CD14-positive monocyte (primary cell): ENCODE measurements around the gene DAPK1. TPM values are rescaled to one million over a fixed set of nuclear protein-coding genes. Genes with fewer than 3 reads are reported as not detected.

Experiments used
- DNase-seq, 3 donors: peaks; one replicate each; pipeline ENCODE4 v3.0.0-alpha.2; 2011 to 2022
- H2AFZ ChIP-seq: 2 replicates; pipeline ENCODE4 v1.6.0; 2012; ENCODE audit warnings: mild to moderate bottlenecking, low read depth, low read length, inconsistent platforms; ENCODE audit not compliant: insufficient read depth, poor library complexity, severe bottlenecking
- H3K27ac ChIP-seq, 2 donors: 1 replicate in 1 of 2; 2 replicates in 1 of 2; pipeline ENCODE4 v1.5.1; 2012 to 2013; ENCODE audit warnings: low read length in 2 of 2, control low read depth in 1 of 2, inconsistent platforms in 1 of 2, low read depth in 1 of 2, mild to moderate bottlenecking in 1 of 2
- H3K27me3 ChIP-seq, 2 donors: one replicate each; pipeline versions ENCODE4 v1.6.0 to v1.6.1; 2011 to 2013; ENCODE audit warnings: low read length in 2 of 2; ENCODE audit not compliant: control insufficient read depth in 2 of 2, insufficient read depth in 2 of 2
- H3K36me3 ChIP-seq, 2 donors: replicated peaks in 1 of 2; 1 replicate in 1 of 2; 2 replicates in 1 of 2; pipeline versions ENCODE4 v1.5.1 to v1.6.1; 2012 to 2013; ENCODE audit warnings: low read length in 2 of 2, control low read depth in 1 of 2, inconsistent platforms in 1 of 2, mild to moderate bottlenecking in 1 of 2; ENCODE audit not compliant: insufficient read depth in 2 of 2, control insufficient read depth in 1 of 2
- H3K4me1 ChIP-seq, 2 donors: 1 replicate in 1 of 2; 2 replicates in 1 of 2; pipeline versions ENCODE4 v1.5.1 to v1.6.1; 2012 to 2013; ENCODE audit warnings: low read length in 2 of 2, control low read depth in 1 of 2, inconsistent platforms in 1 of 2, mild to moderate bottlenecking in 1 of 2, moderate library complexity in 1 of 2; ENCODE audit not compliant: insufficient read depth in 2 of 2, control insufficient read depth in 1 of 2
- H3K4me2 ChIP-seq: replicated peaks from 2 replicates; pipeline ENCODE3; 2012; ENCODE audit warnings: low read length, moderate library complexity, mild to moderate bottlenecking; ENCODE audit not compliant: poor library complexity, severe bottlenecking; ENCODE audit errors: extremely low read depth
- H3K4me3 ChIP-seq, 3 experiments: fragments of 200-600 bp in 1 of 3; sonication (generic) in 1 of 3; replicated peaks in 1 of 3; 1 replicate in 2 of 3; 2 replicates in 1 of 3; pipeline ENCODE4 v1.5.1; 2011 to 2013; ENCODE audit warnings: low read length in 3 of 3, mild to moderate bottlenecking in 3 of 3, control low read depth in 2 of 3, low read depth in 2 of 3, inconsistent platforms in 1 of 3, moderate library complexity in 1 of 3
- H3K79me2 ChIP-seq: 2 replicates; pipeline ENCODE4 v1.6.0; 2012; ENCODE audit warnings: mild to moderate bottlenecking, control low read depth, inconsistent platforms, low read length, moderate library complexity; ENCODE audit not compliant: insufficient read depth
- H3K9ac ChIP-seq: 2 replicates; pipeline ENCODE4 v1.6.0; 2017; ENCODE audit warnings: low read length, mild to moderate bottlenecking; ENCODE audit not compliant: insufficient read depth, poor library complexity, severe bottlenecking
- H3K9me3 ChIP-seq, 2 donors: replicated peaks in 1 of 2; 1 replicate in 1 of 2; 2 replicates in 1 of 2; pipeline versions ENCODE4 v1.5.1 to v1.6.1; 2012 to 2013; ENCODE audit warnings: low read length in 2 of 2, control low read depth in 1 of 2; ENCODE audit not compliant: control insufficient read depth in 1 of 2, insufficient read depth in 1 of 2
- H4K20me1 ChIP-seq: 2 replicates; pipeline ENCODE4 v1.6.0; 2012; ENCODE audit warnings: mild to moderate bottlenecking, low read length, control low read depth, moderate library complexity; ENCODE audit not compliant: insufficient read depth
- H3K27ac Mint-ChIP-seq, 7 donors: one replicate each; pipeline ENCODE4 v1.8.0; 2020; ENCODE audit warnings: mild to moderate bottlenecking in 7 of 7, mixed read lengths in 7 of 7, moderate library complexity in 6 of 7, inconsistent platforms in 2 of 7
- H3K27me3 Mint-ChIP-seq, 3 donors: one replicate each; pipeline ENCODE4 v1.8.0; 2021 to 2022; ENCODE audit warnings: low read depth in 3 of 3, mild to moderate bottlenecking in 3 of 3, mixed read lengths in 3 of 3, moderate library complexity in 3 of 3, inconsistent platforms in 1 of 3
- H3K36me3 Mint-ChIP-seq, 2 donors: one replicate each; pipeline ENCODE4 v1.8.0; 2020; ENCODE audit warnings: mixed read lengths in 2 of 2, inconsistent platforms in 1 of 2, mild to moderate bottlenecking in 1 of 2
- H3K4me1 Mint-ChIP-seq: one replicate; pipeline ENCODE4 v1.8.0; 2020; ENCODE audit warnings: mild to moderate bottlenecking, mixed read lengths
- H3K4me3 Mint-ChIP-seq, 2 donors: one replicate each; pipeline ENCODE4 v1.8.0; 2020; ENCODE audit warnings: mild to moderate bottlenecking in 2 of 2, mixed read lengths in 2 of 2, moderate library complexity in 1 of 2
- H3K9me3 Mint-ChIP-seq, 7 donors: one replicate each; pipeline ENCODE4 v1.8.0; 2020 to 2022; ENCODE audit warnings: mixed read lengths in 7 of 7, mild to moderate bottlenecking in 6 of 7, moderate library complexity in 6 of 7, inconsistent platforms in 2 of 7
- WGBS: methylation state at CpG from one replicate; pipeline ENCODE4 v1.1.5; 2013; ENCODE audit warnings: missing lambda C conversion rate; ENCODE audit not compliant: insufficient coverage; 5-methylcytosine and 5-hydroxymethylcytosine counted together
- intact Hi-C, 2 donors: fragments of 100-400 bp; cut with micrococcal nuclease; formaldehyde crosslinking; loops; one replicate each; pipeline versions ENCODE4 v1.15.0 to v1.15.1; 2023
- polyA plus RNA-seq, 3 donors: library from polyadenylated mRNA; depleted of rRNA in 1 of 3; unstranded in 2 of 3; stranded (reverse) in 1 of 3; fragments of 300-500 nt in 2 of 3; fragments of >200 nt in 1 of 3; fragmentation: Illumina TruSeq in 2 of 3; gene quantifications; 1 replicate in 2 of 3; 2 replicates in 1 of 3; pipeline ENCODE4 v1.2.3, GENCODE V29; 2012 to 2021
- TF ChIP-seq, protein P1 (sequence below): fragments of 200-600 bp; IDR thresholded peaks from one replicate; pipeline ENCODE4 v1.8.0; 2022; ENCODE audit warnings: antibody characterized with exemption, mild to moderate bottlenecking

The DAPK1 gene
- polyA plus RNA-seq, 3 donors = 24.1 to 102 (median 44.4) TPM

DNA sequence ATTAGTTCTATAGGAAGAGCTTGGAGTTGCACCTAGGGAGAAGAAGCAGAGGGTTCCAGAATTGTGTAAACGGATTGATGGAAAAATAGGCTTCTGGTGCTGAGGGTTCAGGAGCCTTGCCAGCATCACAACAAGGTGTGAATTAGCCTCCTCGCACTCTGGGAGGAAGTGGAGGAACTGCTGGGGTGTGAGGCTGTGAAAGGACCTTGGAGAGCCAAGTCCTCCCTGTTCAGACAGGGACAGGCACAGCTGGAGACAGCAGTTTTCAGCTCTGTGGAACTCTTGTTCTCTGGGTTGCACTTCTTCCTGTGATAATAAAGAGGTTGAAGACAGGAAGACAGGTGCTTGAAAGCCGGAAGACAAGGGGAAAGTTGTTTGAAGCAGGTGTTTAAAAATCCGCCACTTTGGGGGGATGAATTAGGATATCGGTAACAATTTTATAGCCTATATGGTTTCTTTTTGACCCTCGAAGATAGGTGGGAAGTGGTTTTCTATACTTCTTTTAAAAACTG lies 22.6 kb downstream of the DAPK1 start:
- intact Hi-C loops = no loop called here
- WGBS = 48% methylated on average over 4 of the region's 6 CpGs
- H3K4me1 ChIP-seq = peaks cover 50 to 51% of the 10 kb centered on the region in 2 donors

DNA sequence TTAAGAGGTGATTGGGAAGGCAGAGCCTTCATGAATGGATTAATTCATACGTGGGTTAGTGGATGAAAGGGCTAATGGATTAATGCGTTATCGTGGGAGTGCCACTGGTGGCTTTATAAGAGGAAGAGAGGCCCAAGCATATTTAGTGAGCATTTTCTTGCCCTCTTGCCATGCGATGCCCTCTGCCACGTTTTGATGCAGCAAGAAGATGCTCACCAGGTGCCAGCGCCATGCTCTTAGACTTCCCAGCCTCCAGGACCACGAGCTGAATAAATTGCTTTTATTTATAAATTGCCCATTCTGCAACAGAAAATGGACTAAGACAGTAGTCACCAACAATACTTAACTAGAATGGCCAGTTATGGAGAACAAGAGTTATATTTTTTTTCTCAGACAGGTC lies 24.2 kb downstream of the DAPK1 start:
- no peak overlapping the region for H3K27ac Mint-ChIP-seq
- H3K4me3 ChIP-seq = no peak overlapping the region
- H3K36me3 ChIP-seq = peaks cover 0 to 41% of the 10 kb centered on the region in 2 donors
- H3K4me1 Mint-ChIP-seq = peaks cover 40% of the 10 kb centered on the region
- peaks cover 39% of the 10 kb centered on the region for H3K79me2 ChIP-seq
- no peak overlapping the region for H3K9ac ChIP-seq
- no peak overlapping the region for H3K4me2 ChIP-seq
- no peak overlapping the region for H2AFZ ChIP-seq
- TF ChIP-seq, protein P1, sequence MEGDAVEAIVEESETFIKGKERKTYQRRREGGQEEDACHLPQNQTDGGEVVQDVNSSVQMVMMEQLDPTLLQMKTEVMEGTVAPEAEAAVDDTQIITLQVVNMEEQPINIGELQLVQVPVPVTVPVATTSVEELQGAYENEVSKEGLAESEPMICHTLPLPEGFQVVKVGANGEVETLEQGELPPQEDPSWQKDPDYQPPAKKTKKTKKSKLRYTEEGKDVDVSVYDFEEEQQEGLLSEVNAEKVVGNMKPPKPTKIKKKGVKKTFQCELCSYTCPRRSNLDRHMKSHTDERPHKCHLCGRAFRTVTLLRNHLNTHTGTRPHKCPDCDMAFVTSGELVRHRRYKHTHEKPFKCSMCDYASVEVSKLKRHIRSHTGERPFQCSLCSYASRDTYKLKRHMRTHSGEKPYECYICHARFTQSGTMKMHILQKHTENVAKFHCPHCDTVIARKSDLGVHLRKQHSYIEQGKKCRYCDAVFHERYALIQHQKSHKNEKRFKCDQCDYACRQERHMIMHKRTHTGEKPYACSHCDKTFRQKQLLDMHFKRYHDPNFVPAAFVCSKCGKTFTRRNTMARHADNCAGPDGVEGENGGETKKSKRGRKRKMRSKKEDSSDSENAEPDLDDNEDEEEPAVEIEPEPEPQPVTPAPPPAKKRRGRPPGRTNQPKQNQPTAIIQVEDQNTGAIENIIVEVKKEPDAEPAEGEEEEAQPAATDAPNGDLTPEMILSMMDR = no peak
- H3K36me3 Mint-ChIP-seq = peaks cover 52% of the 10 kb centered on the region in 2 donors
- WGBS = 75% methylated on average over 4 of the region's 7 CpGs
- intact Hi-C loops = no loop called here
- peaks cover 70% of the 10 kb centered on the region for H4K20me1 ChIP-seq
- no peak for DNase-seq
- H3K27ac ChIP-seq = no peak overlapping the region
- H3K27me3 Mint-ChIP-seq = peaks cover 0 to 4% (median 3%) of the 10 kb centered on the region in 3 donors
- H3K4me1 ChIP-seq = peaks cover 34 to 35% of the 10 kb centered on the region in 2 donors
- no peak overlapping the region for H3K4me3 Mint-ChIP-seq
- no peaks in the 10 kb centered on the region for H3K9me3 ChIP-seq
- no peaks in the 10 kb centered on the region for H3K27me3 ChIP-seq
- H3K9me3 Mint-ChIP-seq = peaks cover 0 to 2% (median 0%) of the 10 kb centered on the region in 7 donors

More for the DNA sequence above, 22.6 kb downstream of the DAPK1 start:
- peaks cover 0 to 28% of the 10 kb centered on the region in 2 donors for H3K36me3 ChIP-seq
- DNase-seq = no peak
- no peaks in the 10 kb centered on the region for H3K9me3 ChIP-seq
- TF ChIP-seq, protein P1 = no peak
- peaks cover 0 to 2% (median 0%) of the 10 kb centered on the region in 7 donors for H3K9me3 Mint-ChIP-seq
- H3K4me1 Mint-ChIP-seq = peaks cover 57% of the 10 kb centered on the region
- H3K27ac ChIP-seq = no peak overlapping the region
- no peaks in the 10 kb centered on the region for H3K27me3 ChIP-seq
- H4K20me1 ChIP-seq = peaks cover 56% of the 10 kb centered on the region
- peaks cover 46 to 50% of the 10 kb centered on the region in 2 donors for H3K36me3 Mint-ChIP-seq
- H3K27ac Mint-ChIP-seq = peak overlapping the region in 1 of 7 donors; percentile 19
- peaks cover 0 to 4% (median 3%) of the 10 kb centered on the region in 3 donors for H3K27me3 Mint-ChIP-seq
- no peak overlapping the region for H3K4me2 ChIP-seq
- H3K4me3 Mint-ChIP-seq = no peak overlapping the region
- H2AFZ ChIP-seq = no peak overlapping the region
- H3K79me2 ChIP-seq = peaks cover 43% of the 10 kb centered on the region
- no peak overlapping the region for H3K4me3 ChIP-seq
- no peak overlapping the region for H3K9ac ChIP-seq
